Measurements from ENCODE around the gene PARD6G. TPM values are rescaled to one million over a fixed set of nuclear protein-coding genes. Genes with fewer than 3 reads are reported as not detected.
"Not testable (repeated sequence)": the region's sequence is repeated elsewhere in the genome, so short reads cannot be mapped to it uniquely, and the experiment has no call there.

PARD6G gene, protein sequence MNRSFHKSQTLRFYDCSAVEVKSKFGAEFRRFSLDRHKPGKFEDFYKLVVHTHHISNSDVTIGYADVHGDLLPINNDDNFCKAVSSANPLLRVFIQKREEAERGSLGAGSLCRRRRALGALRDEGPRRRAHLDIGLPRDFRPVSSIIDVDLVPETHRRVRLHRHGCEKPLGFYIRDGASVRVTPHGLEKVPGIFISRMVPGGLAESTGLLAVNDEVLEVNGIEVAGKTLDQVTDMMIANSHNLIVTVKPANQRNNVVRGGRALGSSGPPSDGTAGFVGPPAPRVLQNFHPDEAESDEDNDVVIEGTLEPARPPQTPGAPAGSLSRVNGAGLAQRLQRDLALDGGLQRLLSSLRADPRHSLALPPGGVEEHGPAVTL
- total RNA-seq: 10 to 100 TPM; 12.3 to 18.7 TPM

DNA sequence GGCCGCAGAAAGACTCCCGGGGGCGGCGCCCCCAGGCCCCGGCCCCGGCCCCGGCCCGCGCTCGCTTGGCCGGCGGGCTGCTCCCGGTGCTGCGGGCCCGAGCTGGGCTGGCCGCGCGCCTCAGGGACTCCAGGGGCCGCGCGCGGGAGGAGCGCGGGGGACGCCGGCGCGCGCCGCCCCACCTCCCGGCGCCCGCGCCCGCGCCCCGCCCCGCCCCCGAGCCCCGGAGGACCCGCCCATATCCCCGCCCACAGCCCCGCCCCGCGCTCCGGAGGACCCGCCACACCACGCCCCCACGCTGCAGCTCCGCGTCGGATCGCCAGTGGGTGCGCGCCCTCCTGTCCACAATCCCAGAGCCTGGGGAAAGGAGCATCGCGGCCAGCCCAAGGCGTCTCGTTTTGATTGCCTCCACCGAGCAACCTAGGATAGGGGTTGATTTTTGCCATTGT is at the start of gene PARD6G:
Gene PARD6G, minus strand, starts transcription at position 122 of the 449 bp plus-strand sequence. CDS start 166 bp downstream, outside the sequence.
- intact Hi-C loops (cut with DNase I): no loop called here
- H3K27me3 ChIP-seq (replicated peaks; ENCODE audit: insufficient read depth): no peaks in the 10 kb centered on the region
- H3K4me3 ChIP-seq: peak within 1 kb of the TSS; percentile 79 to 81
- H3K4me1 ChIP-seq (replicated peaks): no peaks in the 10 kb centered on the region
- DNase-seq (ENCODE audit: low spot score): peak; percentile 79
- no peaks in the 10 kb centered on the region for H3K36me3 ChIP-seq
- H3K27ac ChIP-seq: peak within 1 kb of the TSS; percentile 72 to 75
- WGBS: 1% methylated on average over 14 of the region's 60 CpGs
- TF ChIP-seq POLR2AphosphoS5 (IDR thresholded peaks at IDR 0.05): peak; percentile 13
- no peak for TF ChIP-seq POLR2A (IDR thresholded peaks at IDR 0.05)
- TF ChIP-seq CTCF (IDR thresholded peaks at IDR 0.05): peak in 2 of 4 experiments; percentile 17 to 27
- H3K9me3 ChIP-seq: no peaks in the 10 kb centered on the region

GRCh38 chr18:80262241-80263033 is 15.1 kb upstream of the PARD6G start:
- H3K27ac ChIP-seq; H3K36me3 ChIP-seq; H3K27me3 ChIP-seq (replicated peaks; ENCODE audit: insufficient read depth); H3K9me3 ChIP-seq; intact Hi-C loops (cut with DNase I); H3K4me1 ChIP-seq (replicated peaks); H3K4me3 ChIP-seq; DNase-seq (ENCODE audit: low spot score): not testable (repeated sequence)
- 73% methylated on average over 91 of the region's 91 CpGs for WGBS
- peak in 3 of 4 experiments; percentile 28 to 34 (median 29) for TF ChIP-seq CTCF (IDR thresholded peaks at IDR 0.05)

DNA sequence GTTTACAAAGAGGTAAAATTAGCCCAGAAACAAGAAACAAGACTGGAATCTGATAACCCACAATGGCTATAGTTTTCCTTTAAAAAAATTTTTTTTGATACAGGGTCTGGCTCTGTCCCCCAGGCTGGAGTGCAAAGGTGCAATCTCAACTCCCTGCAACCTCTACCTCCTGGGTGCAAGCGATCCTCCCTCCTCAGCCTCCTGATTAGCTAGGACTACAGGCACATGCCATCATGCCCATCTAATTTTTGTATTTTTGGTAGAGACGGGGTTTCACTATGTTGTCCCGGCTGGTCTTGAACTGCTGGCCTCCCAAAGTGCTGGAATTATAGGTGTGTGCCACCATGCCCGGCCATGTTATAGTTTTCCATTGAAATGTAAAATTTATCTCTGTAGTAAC is 12.3 kb upstream of the PARD6G start:
- no peak for DNase-seq (ENCODE audit: low spot score)
- TF ChIP-seq POLR2AphosphoS5 (IDR thresholded peaks at IDR 0.05) (no peak), CTCF (IDR thresholded peaks at IDR 0.05) (no peak), POLR2A (IDR thresholded peaks at IDR 0.05) (no peak)
- 82% methylated on average over 4 of the region's 4 CpGs for WGBS
- Histone ChIP-seq H3K36me3 (no peaks in the 10 kb centered on the region), H3K27me3 (replicated peaks; ENCODE audit: insufficient read depth) (no peaks in the 10 kb centered on the region), H3K4me1 (replicated peaks) (no peaks in the 10 kb centered on the region), H3K4me3 (no peak overlapping the region), H3K27ac (no peak overlapping the region), H3K9me3 (no peaks in the 10 kb centered on the region)
- intact Hi-C loops (cut with DNase I): no loop called here

DNA sequence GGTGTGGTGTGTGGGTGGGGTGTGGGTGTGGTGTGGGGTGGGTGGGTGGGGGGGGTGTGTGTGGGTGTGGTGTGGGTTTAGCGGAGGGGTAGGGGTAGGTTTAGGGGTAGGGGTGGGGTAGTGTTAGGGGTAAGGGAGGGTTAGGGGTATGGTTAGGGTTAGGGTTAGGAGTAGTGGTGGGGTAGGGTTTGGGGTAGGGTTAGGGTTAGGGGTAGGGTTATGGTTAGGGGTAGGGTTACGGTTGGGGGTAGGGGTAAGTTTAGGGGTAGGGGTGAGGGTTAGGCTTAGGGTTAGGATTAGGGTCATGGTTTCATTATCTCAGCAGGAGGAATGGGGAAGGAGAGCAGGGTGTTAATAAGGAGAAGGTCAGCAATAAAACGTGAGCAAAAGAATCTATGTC is 11.3 kb upstream of the PARD6G start:
- H3K36me3 ChIP-seq: no peaks in the 10 kb centered on the region
- intact Hi-C loops (cut with DNase I): no loop called here
- no peak overlapping the region for H3K27ac ChIP-seq
- DNase-seq (ENCODE audit: low spot score): no peak
- 78% methylated on average over 2 of the region's 3 CpGs for WGBS
- H3K4me1 ChIP-seq (replicated peaks): no peaks in the 10 kb centered on the region
- no peak overlapping the region for H3K4me3 ChIP-seq
- no peaks in the 10 kb centered on the region for H3K9me3 ChIP-seq
- no peaks in the 10 kb centered on the region for H3K27me3 ChIP-seq (replicated peaks; ENCODE audit: insufficient read depth)
- TF ChIP-seq CTCF (IDR thresholded peaks at IDR 0.05) (no peak), POLR2AphosphoS5 (IDR thresholded peaks at IDR 0.05) (no peak), POLR2A (IDR thresholded peaks at IDR 0.05) (no peak)
